Measurements from ENCODE around the gene MZB1.

The MZB1 gene

GRCh38 chr5:139389701-139390638 lies at the start of gene MZB1:
MZB1 (minus strand) TSS chr5:139389913; CDS start chr5:139389856, 57 bp downstream.
- no peak for DNase-seq

- DNase-seq, result peak; percentile 88 to 93
Observed at GRCh38 chr5:139439013-139439903, 49.5 kb upstream of the MZB1 start, which contains the start of gene DNAJC18. DNAJC18 (minus strand) TSS chr5:139439525; CDS start chr5:139439445, 80 bp downstream.

- DNase-seq, result no peak
Observed at GRCh38 chr5:139438707-139439012, 48.9 kb upstream of the MZB1 start.

GRCh38 chr5:139435676-139436075 lies 46.0 kb upstream of the MZB1 start:
- no peak for DNase-seq

- DNase-seq, result no peak
Observed at GRCh38 chr5:139431706-139432105, 42.0 kb upstream of the MZB1 start.

- DNase-seq, result no peak
Observed at GRCh38 chr5:139430015-139430414, 40.3 kb upstream of the MZB1 start.

- DNase-seq, result no peak
Observed at GRCh38 chr5:139426203-139426885, 36.6 kb upstream of the MZB1 start.

- DNase-seq, result no peak
Observed at GRCh38 chr5:139425497-139425896, 35.8 kb upstream of the MZB1 start.

GRCh38 chr5:139422307-139422893 lies 32.7 kb upstream of the MZB1 start:
- peak; percentile 59 to 89 for DNase-seq

GRCh38 chr5:139419226-139420192 lies 29.8 kb upstream of the MZB1 start:
- DNase-seq, result no peak

- no peak for DNase-seq
Observed at GRCh38 chr5:139418793-139419192, 29.1 kb upstream of the MZB1 start.

- DNase-seq, result no peak
Observed at GRCh38 chr5:139417214-139417613, 27.5 kb upstream of the MZB1 start.

- no peak for DNase-seq
Observed at GRCh38 chr5:139416651-139417050, 26.9 kb upstream of the MZB1 start.

- no peak for DNase-seq
Observed at GRCh38 chr5:139415869-139416268, 26.2 kb upstream of the MZB1 start.

GRCh38 chr5:139415221-139415861 lies 25.6 kb upstream of the MZB1 start:
- DNase-seq, result no peak

GRCh38 chr5:139414581-139415130 lies 24.9 kb upstream of the MZB1 start:
- no peak for DNase-seq

GRCh38 chr5:139413963-139414362 lies 24.2 kb upstream of the MZB1 start:
- no peak for DNase-seq

- no peak for DNase-seq
Observed at GRCh38 chr5:139413153-139413552, 23.4 kb upstream of the MZB1 start.

GRCh38 chr5:139410993-139411828 lies 21.5 kb upstream of the MZB1 start:
- DNase-seq, result no peak

Measured in inflammatory macrophage treated with lipopolysaccharide for 1 hour (primary cell).